ENCODE measurements around the gene SRPK2.

SRPK2 gene

GRCh38 chr7:105250239-105250638 lies 138.5 kb downstream of the SRPK2 start:
- H3K4me3 ChIP-seq (ENCODE audit: low read depth, low read length) = no peak overlapping the region
- no peak for DNase-seq (ENCODE audit: low read depth, low spot score)
- in situ Hi-C loops (cut with HindIII; ENCODE audit: low sequenced_read_pairs) = no loop called here
- no peak for TF ChIP-seq CTCF (IDR thresholded peaks at IDR 0.05; ENCODE audit: low read depth, low read length)

- in situ Hi-C loops (cut with HindIII; ENCODE audit: low sequenced_read_pairs) = no loop called here
- no peak overlapping the region for H3K4me3 ChIP-seq (ENCODE audit: low read depth, low read length)
- TF ChIP-seq CTCF (IDR thresholded peaks at IDR 0.05; ENCODE audit: low read depth, low read length) = no peak
- DNase-seq (ENCODE audit: low read depth, low spot score) = no peak
These were observed 139.5 kb downstream of the SRPK2 start for GRCh38 chr7:105249216-105249615.

- H3K4me3 ChIP-seq (ENCODE audit: low read depth, low read length) = no peak overlapping the region
- no peak for TF ChIP-seq CTCF (IDR thresholded peaks at IDR 0.05; ENCODE audit: low read depth, low read length)
- no peak for DNase-seq (ENCODE audit: low read depth, low spot score)
- in situ Hi-C loops (cut with HindIII; ENCODE audit: low sequenced_read_pairs) = no loop called here
These were observed 142.0 kb downstream of the SRPK2 start for GRCh38 chr7:105246679-105247078.

- in situ Hi-C loops (cut with HindIII; ENCODE audit: low sequenced_read_pairs) = no loop called here
- no peak for DNase-seq (ENCODE audit: low read depth, low spot score)
- TF ChIP-seq CTCF (IDR thresholded peaks at IDR 0.05; ENCODE audit: low read depth, low read length) = no peak
- H3K4me3 ChIP-seq (ENCODE audit: low read depth, low read length) = no peak overlapping the region
These were observed 142.5 kb downstream of the SRPK2 start for GRCh38 chr7:105246256-105246655.

GRCh38 chr7:105245398-105246114 lies 143.2 kb downstream of the SRPK2 start:
- no peak for TF ChIP-seq CTCF (IDR thresholded peaks at IDR 0.05; ENCODE audit: low read depth, low read length)

GRCh38 chr7:105244594-105244993 lies 144.1 kb downstream of the SRPK2 start:
- no peak overlapping the region for H3K4me3 ChIP-seq (ENCODE audit: low read depth, low read length)
- TF ChIP-seq CTCF (IDR thresholded peaks at IDR 0.05; ENCODE audit: low read depth, low read length) = no peak
- DNase-seq (ENCODE audit: low read depth, low spot score) = no peak
- in situ Hi-C loops (cut with HindIII; ENCODE audit: low sequenced_read_pairs) = no loop called here

More at GRCh38 chr7:105245398-105246114, 143.2 kb downstream of the SRPK2 start:
- DNase-seq (ENCODE audit: low read depth, low spot score) = no peak
- in situ Hi-C loops (cut with HindIII; ENCODE audit: low sequenced_read_pairs) = no loop called here
- no peak overlapping the region for H3K4me3 ChIP-seq (ENCODE audit: low read depth, low read length)
